Left hindlimb (tissue), 1 donor: ENCODE measurements around the gene RTL9.

Experiments used
- DNase-seq: peaks from one replicate; pipeline ENCODE4 v3.0.0-alpha.2; 2018

Gene RTL9

DNA sequence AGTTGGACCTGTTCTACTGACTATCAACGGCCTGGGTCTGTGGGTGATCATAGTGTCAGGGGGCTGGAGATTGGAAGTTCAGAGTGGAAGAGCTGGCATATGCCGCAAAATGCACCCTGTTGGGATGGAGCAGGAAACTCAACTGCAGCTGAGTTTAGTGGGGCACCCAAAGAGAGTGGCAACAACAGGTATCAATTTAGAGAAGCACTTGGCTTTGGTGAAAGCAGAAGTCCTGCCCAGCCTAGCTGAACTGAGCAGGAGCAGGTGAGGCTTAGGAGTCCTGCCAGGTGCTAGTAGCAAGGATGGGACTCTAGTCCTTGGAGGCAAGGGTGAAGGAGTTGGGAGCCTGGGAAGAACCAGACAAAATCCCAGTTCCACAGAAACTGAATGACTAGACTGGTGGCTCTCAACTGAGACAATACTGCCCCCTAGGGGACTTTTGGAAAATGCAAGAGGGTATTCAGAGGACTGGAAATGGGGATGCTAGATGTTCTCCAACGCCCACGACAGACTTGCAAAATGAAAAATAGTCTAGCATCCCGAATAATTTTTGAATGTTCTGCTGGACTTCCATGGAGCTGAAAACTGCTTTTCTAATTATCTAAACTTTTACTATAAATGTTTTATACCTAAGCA is 49.4 kb downstream of the RTL9 start:
- no peak for DNase-seq
